ENCODE measurements around the gene CHRNA4. TPM values are rescaled to one million over a fixed set of nuclear protein-coding genes. Genes with fewer than 3 reads are reported as not detected.

CHRNA4 gene
- total RNA-seq, 2 experiments from 2014 or later: not detected

- H3K27me3 Mint-ChIP-seq: peaks cover 8% of the 10 kb centered on the region
- intact Hi-C loops (cut with DNase I, micrococcal nuclease): loop anchor here in 1 of 2 experiments (10.0 kb wide), 1 partner anchor 71 kb away; no protein-coding TSS in a partner anchor
- CTCF ChIA-PET: no interaction called here
These were observed 24.7 kb upstream of the CHRNA4 start for GRCh38 chr20:63385819-63386218.

GRCh38 chr20:63384336-63384735, 23.2 kb upstream of the CHRNA4 start:
- Histone ChIP-seq H3K27ac (ENCODE audit: low read depth in 1 of 2, low read length in 2 of 2) (no peak overlapping the region), H3K36me3 (ENCODE audit: insufficient read depth, low read length) (no peaks in the 10 kb centered on the region), H3K9me3 (ENCODE audit: control insufficient read depth in 1 of 2, insufficient read depth in 1 of 2, low read length in 2 of 2) (peaks cover 10 to 39% of the 10 kb centered on the region in 2 experiments), H3K4me3 (ENCODE audit: low read length) (no peak overlapping the region), H3K27me3 (ENCODE audit: control insufficient read depth in 1 of 2, insufficient read depth in 2 of 2, low read length in 2 of 2) (peaks cover 2 to 20% of the 10 kb centered on the region in 2 experiments), H3K4me1 (ENCODE audit: insufficient read depth, low read length) (peaks cover 3% of the 10 kb centered on the region)
- ChIA-PET CTCF (no interaction called here), POLR2A (no interaction called here)
- H3K4me1 Mint-ChIP-seq (ENCODE audit: low read depth): no peaks in the 10 kb centered on the region
- H3K9me3 Mint-ChIP-seq: no peaks in the 10 kb centered on the region
- H3K36me3 Mint-ChIP-seq (ENCODE audit: low read depth): no peaks in the 10 kb centered on the region
- peaks cover 8% of the 10 kb centered on the region for H3K27me3 Mint-ChIP-seq
- DNase-seq: no peak
- no peak overlapping the region for H3K27ac Mint-ChIP-seq
- intact Hi-C loops (cut with DNase I, micrococcal nuclease): loop anchor here (5.0 to 10.0 kb wide), 3 partner anchors 70 to 202 kb away; no protein-coding TSS in a partner anchor
- no peak for ATAC-seq (ENCODE audit: poor library complexity)
- H3K4me3 Mint-ChIP-seq: no peak overlapping the region
- no peak for TF ChIP-seq CTCF (IDR thresholded peaks at IDR 0.05)

More at GRCh38 chr20:63385819-63386218, 24.7 kb upstream of the CHRNA4 start:
- H3K27me3 ChIP-seq (ENCODE audit: control insufficient read depth in 1 of 2, insufficient read depth in 2 of 2, low read length in 2 of 2): peaks cover 0 to 20% of the 10 kb centered on the region in 2 experiments
- POLR2A ChIA-PET: no interaction called here
- Mint-ChIP-seq H3K4me1 (ENCODE audit: low read depth) (no peaks in the 10 kb centered on the region), H3K36me3 (ENCODE audit: low read depth) (no peaks in the 10 kb centered on the region), H3K9me3 (no peaks in the 10 kb centered on the region), H3K27ac (no peak overlapping the region), H3K4me3 (no peak overlapping the region)
- H3K9me3 ChIP-seq (ENCODE audit: control insufficient read depth in 1 of 2, insufficient read depth in 1 of 2, low read length in 2 of 2): peaks cover 10 to 41% of the 10 kb centered on the region in 2 experiments
- H3K4me1 ChIP-seq (ENCODE audit: insufficient read depth, low read length): peaks cover 3% of the 10 kb centered on the region
- no peak overlapping the region for H3K4me3 ChIP-seq (ENCODE audit: low read length)
- H3K36me3 ChIP-seq (ENCODE audit: insufficient read depth, low read length): no peaks in the 10 kb centered on the region
- TF ChIP-seq CTCF (IDR thresholded peaks at IDR 0.05): no peak
- DNase-seq (no peak), ATAC-seq (ENCODE audit: poor library complexity) (no peak)
- no peak overlapping the region for H3K27ac ChIP-seq (ENCODE audit: low read depth in 1 of 2, low read length in 2 of 2)

- Histone ChIP-seq H3K27ac (ENCODE audit: low read depth in 1 of 2, low read length in 2 of 2) (no peak overlapping the region), H3K4me1 (ENCODE audit: insufficient read depth, low read length) (peaks cover 3% of the 10 kb centered on the region), H3K27me3 (ENCODE audit: control insufficient read depth in 1 of 2, insufficient read depth in 2 of 2, low read length in 2 of 2) (peaks cover 2 to 27% of the 10 kb centered on the region in 2 experiments), H3K4me3 (ENCODE audit: low read length) (no peak overlapping the region), H3K9me3 (ENCODE audit: control insufficient read depth in 1 of 2, insufficient read depth in 1 of 2, low read length in 2 of 2) (peaks cover 10 to 44% of the 10 kb centered on the region in 2 experiments), H3K36me3 (ENCODE audit: insufficient read depth, low read length) (no peaks in the 10 kb centered on the region)
- H3K36me3 Mint-ChIP-seq (ENCODE audit: low read depth): no peaks in the 10 kb centered on the region
- H3K27me3 Mint-ChIP-seq: peaks cover 16% of the 10 kb centered on the region
- DNase-seq (no peak), ATAC-seq (ENCODE audit: poor library complexity) (no peak)
- H3K9me3 Mint-ChIP-seq: no peaks in the 10 kb centered on the region
- no peak overlapping the region for H3K27ac Mint-ChIP-seq
- intact Hi-C loops (cut with DNase I, micrococcal nuclease): loop anchor here (2.0 to 10.0 kb wide), 4 partner anchors 69 to 327 kb away; no protein-coding TSS in a partner anchor
- no peak overlapping the region for H3K4me3 Mint-ChIP-seq
- no peak for TF ChIP-seq CTCF (IDR thresholded peaks at IDR 0.05)
- POLR2A ChIA-PET: no interaction called here
- CTCF ChIA-PET: no interaction called here
- no peaks in the 10 kb centered on the region for H3K4me1 Mint-ChIP-seq (ENCODE audit: low read depth)
These were observed 22.4 kb upstream of the CHRNA4 start for GRCh38 chr20:63383556-63383955.
